Stimulated activated CD8-positive, alpha-beta memory T cell treated with anti-CD3 and anti-CD28 coated beads, Interleukin-2, amount 100 ng/mL, for 1 hour (primary cell): ENCODE data around the gene CLASP1.
"Not testable (repeated sequence)": the region's sequence is repeated elsewhere in the genome, so short reads cannot be mapped to it uniquely, and the experiment has no call there.

ENCODE experiments used
- DNase-seq, 2 donors: peaks; one replicate each; pipeline ENCODE4 v3.0.0-alpha.2; 2020; ENCODE audit warnings: low read depth in 2 of 2

The CLASP1 gene

GRCh38 chr2:121326628-121327027, 322.6 kb downstream of the CLASP1 start:
- DNase-seq, result no peak

GRCh38 chr2:121324601-121325000, 324.7 kb downstream of the CLASP1 start:
- DNase-seq, result no peak

- no peak for DNase-seq
Measured at GRCh38 chr2:121321476-121321875, 327.8 kb downstream of the CLASP1 start.

- no peak for DNase-seq
Measured at GRCh38 chr2:121319941-121320340, 329.3 kb downstream of the CLASP1 start.

- DNase-seq, result no peak
Measured at GRCh38 chr2:121316986-121317385, 332.3 kb downstream of the CLASP1 start.

DNA sequence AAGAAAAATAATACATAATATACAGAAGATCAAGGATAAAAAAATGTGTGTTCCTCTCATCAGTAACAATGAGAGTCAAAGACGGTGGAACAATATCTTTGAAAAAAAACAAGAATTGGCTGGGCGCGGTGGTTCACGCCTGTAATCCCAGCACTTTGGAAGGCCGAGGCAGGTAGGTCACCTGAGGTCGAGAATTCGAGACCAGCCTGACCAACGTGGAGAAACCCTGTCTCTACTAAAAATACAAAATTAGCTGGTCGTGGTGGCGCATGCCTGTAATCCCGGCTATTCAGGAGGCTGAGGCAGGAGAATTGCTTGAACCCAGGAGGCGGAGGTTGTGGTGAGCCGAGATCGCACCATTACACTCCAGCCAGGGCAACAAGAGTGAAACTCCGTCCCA, 335.6 kb downstream of the CLASP1 start:
- DNase-seq, result not testable (repeated sequence)

GRCh38 chr2:121309801-121310200, 339.5 kb downstream of the CLASP1 start:
- no peak for DNase-seq

GRCh38 chr2:121309323-121309722, 339.9 kb downstream of the CLASP1 start:
- no peak for DNase-seq

GRCh38 chr2:121307048-121307447, 342.2 kb downstream of the CLASP1 start:
- DNase-seq, result no peak

- no peak for DNase-seq
Measured at GRCh38 chr2:121304941-121305340, 344.3 kb downstream of the CLASP1 start.

GRCh38 chr2:121303531-121304263, 345.6 kb downstream of the CLASP1 start:
- DNase-seq, result no peak

GRCh38 chr2:121301190-121301589, 348.1 kb downstream of the CLASP1 start:
- DNase-seq, result not testable (repeated sequence)

GRCh38 chr2:121298476-121298875, 350.8 kb downstream of the CLASP1 start:
- DNase-seq, result no peak

DNA sequence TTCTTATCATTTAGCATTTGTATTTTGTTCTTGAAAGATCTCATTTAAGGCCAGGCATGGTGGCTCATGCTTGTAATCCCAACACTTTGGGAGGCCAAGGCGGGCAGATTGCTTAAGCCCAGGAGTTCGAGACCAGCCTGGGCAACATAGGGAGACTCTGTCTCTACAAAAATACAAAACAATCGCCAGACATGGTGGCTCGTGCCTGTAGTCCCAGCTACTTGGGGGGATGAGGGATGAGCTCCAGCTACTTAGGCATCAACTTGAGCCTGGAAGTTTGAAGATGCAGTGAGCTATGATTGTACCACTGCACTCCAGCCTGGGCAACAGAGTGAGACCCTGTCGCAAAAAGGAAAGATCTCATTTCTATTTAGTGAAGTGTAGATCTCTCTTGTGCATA, 351.4 kb downstream of the CLASP1 start:
- DNase-seq, result not testable (repeated sequence)

DNA sequence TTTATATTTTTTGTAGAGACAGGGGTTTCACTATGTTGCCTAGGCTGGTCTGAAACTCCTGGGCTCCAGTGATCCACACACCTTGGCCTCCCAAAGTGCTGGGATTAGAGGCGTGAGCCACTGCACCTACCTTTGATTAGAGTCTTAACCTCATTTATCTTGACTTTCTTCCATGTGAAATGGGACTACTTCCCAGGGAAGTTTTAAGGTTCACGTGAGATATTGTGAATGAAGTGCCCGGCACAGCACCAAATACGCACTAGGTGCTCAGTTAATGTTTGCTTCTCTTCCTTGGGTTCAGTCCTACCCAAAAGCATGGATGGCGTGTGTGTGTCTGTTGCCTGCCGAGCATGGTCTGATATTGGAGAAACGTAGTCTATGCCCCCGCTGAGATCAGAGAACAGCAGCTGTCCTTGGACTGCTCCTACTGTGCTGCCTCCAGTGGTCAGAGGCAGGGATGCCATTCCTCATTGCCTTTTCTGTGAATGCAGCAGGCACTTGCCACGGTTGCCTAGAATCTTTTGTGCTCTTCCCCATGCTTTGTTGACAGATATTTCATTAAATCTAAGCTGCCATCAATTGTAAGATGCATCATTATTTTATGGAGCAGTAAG, 351.9 kb downstream of the CLASP1 start:
- no peak for DNase-seq

GRCh38 chr2:121295911-121296650, 353.2 kb downstream of the CLASP1 start:
- DNase-seq, result no peak

GRCh38 chr2:121294881-121295840, 354.1 kb downstream of the CLASP1 start:
- DNase-seq, result no peak

- DNase-seq, result no peak
Measured at GRCh38 chr2:121293450-121294325, 355.6 kb downstream of the CLASP1 start.

DNA sequence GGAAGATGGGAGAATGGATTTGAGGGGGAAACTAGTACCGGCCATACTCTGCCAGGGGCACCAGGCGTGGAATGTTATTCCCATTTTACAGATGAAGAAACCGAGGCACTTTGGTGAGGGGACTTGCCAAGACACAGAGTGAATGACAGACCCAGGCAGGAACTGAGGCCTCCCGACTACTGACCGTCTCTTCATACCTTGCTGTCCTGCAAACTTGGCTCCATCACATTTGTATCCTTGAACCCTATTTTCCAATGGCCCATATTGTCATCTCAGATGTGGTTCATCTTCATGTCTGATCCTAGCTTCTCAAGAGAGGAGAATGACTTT, 358.0 kb downstream of the CLASP1 start:
- DNase-seq, result no peak

DNA sequence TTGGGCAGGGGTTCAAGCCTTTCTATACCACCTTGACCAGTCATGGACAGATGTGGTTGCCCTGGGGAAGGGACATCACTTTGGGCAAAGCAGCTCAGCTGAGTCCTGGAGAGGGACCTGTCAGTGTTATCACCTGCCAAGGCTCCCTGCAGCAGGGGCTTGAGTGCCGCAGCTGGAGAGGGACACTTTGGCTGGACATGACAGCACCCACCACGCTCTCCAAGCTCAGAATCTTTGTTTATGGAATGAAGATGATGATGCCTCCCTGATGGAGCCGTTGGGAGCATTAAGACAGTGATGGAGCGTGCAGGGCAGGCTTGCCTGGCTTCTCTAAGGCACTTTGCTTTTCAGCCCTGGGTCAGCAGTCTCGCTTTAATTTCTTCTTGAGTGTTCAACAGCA, 360.0 kb downstream of the CLASP1 start:
- DNase-seq, result no peak
